Sigmoid colon (tissue), 4 donors: ENCODE data around the gene OXSR1.

Experiments used
- EP300 ChIP-seq, 4 donors: sonication (generic); formaldehyde crosslinking; IDR thresholded peaks; one replicate each; pipeline ENCODE4 v1.6.1; 2017; ENCODE audit warnings: antibody characterized with exemption in 4 of 4
- POLR2A ChIP-seq, 2 donors: fragments of 450-650 bp; IDR thresholded peaks; one replicate each; pipeline ENCODE4 v1.6.1; 2016; ENCODE audit warnings: antibody characterized with exemption in 2 of 2, mild to moderate bottlenecking in 2 of 2, moderate library complexity in 2 of 2
- POLR2AphosphoS5 ChIP-seq, 4 donors: sonication (generic); formaldehyde crosslinking; IDR thresholded peaks; one replicate each; pipeline ENCODE4 v1.6.1; 2017; ENCODE audit warnings: antibody characterized with exemption in 4 of 4
- TF ChIP-seq, protein P1 (sequence below), 4 experiments: fragments of 450-650 bp in 3 of 4; fragments of 200-600 bp in 1 of 4; IDR thresholded peaks; one replicate each; pipeline ENCODE4 v1.5.1; 2016 to 2019; ENCODE audit warnings: antibody characterized with exemption in 4 of 4, mild to moderate bottlenecking in 3 of 4, moderate library complexity in 2 of 4

DNA sequence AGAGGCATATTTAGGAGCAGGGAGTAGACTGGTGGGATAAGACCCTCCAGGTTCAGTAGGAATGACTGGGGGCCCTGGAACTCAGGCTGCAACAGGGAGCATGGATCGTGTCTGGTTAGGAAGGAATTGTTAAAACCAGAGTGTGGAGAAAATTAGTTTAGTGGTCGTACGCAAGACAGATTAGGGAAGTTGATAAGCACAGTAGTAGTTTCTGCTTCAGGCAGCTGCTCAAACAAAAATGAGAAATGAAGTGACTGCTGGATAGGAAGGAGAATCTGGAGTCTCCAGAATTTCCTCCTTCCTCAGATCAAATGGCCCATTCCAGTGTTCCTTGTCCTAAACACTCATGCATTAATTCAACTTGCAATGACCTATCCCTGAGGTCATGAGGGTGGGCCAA lies 15.6 kb upstream of the OXSR1 start:
- TF ChIP-seq, protein P1, sequence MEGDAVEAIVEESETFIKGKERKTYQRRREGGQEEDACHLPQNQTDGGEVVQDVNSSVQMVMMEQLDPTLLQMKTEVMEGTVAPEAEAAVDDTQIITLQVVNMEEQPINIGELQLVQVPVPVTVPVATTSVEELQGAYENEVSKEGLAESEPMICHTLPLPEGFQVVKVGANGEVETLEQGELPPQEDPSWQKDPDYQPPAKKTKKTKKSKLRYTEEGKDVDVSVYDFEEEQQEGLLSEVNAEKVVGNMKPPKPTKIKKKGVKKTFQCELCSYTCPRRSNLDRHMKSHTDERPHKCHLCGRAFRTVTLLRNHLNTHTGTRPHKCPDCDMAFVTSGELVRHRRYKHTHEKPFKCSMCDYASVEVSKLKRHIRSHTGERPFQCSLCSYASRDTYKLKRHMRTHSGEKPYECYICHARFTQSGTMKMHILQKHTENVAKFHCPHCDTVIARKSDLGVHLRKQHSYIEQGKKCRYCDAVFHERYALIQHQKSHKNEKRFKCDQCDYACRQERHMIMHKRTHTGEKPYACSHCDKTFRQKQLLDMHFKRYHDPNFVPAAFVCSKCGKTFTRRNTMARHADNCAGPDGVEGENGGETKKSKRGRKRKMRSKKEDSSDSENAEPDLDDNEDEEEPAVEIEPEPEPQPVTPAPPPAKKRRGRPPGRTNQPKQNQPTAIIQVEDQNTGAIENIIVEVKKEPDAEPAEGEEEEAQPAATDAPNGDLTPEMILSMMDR (IDR thresholded peaks at IDR 0.05): no peak
- TF ChIP-seq POLR2A (IDR thresholded peaks at IDR 0.05) (no peak), POLR2AphosphoS5 (IDR thresholded peaks at IDR 0.05) (no peak), EP300 (IDR thresholded peaks at IDR 0.05) (no peak)
